Activated CD4-positive, alpha-beta T cell treated with anti-CD3 and anti-CD28 coated beads for 4 hours (primary cell): ENCODE results near the gene LGALS3BP.
A peak's percentile ranks its signal among the peaks of the same experiment; 100 is the strongest.

ENCODE experiments used
- DNase-seq, 2 donors: peaks; one replicate each; pipeline ENCODE4 v3.0.0-alpha.2; 2020

LGALS3BP gene

DNA sequence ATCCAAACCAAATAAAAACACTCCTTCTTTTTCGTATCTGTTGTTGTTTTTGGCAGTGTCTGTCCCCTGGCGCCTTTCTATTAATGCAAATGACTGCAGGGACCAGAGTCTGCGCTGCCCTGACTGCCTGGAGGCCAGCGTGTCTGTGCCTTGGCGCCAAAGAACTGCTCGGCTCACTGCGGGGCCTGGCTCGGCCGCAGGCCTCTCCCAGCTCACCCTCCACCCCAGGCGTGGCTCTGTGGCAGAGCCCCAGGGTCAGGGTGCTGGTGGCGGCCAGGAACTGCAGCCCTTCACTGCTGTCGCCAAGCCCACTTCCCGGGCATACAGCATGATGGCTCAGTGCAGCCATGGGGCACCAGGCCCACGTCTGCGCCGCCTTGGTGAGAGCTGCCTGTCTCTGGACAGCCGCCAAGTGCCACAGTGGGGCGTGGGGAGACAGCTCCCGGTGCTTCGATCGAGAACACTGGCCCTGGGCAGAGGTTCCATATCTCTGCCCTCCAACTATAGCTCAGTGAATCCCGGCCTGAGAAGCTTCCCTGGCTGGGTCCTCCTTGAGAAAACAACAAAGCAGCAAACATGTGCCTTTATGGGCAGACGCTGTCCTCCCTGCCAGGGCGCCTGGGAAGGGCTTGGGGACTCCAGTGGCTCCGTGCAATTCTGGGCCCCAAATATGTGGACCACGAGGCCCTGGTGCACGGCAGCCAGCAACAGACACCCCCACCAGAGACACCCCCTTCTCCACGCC lies 18.8 kb upstream of the LGALS3BP start:
- DNase-seq = no peak

DNA sequence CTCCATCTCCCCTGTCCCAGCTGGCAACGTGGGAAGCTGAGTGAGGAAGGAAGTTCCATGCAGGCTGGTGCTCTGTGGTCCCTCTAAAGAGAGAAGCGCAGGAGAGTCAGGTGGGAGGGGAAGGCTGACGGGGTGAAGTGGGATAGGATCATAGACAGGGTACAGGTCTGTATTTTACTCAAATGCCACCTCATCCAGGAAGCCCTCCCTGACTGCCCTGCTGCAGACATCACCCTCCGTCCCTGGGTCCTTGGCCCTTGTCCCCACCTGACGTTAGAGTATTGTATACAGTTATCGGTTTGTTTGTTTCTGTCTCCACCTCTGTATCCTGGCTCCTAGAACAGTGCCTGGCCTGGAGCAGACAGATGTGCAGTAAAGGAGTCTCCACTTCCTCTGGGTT lies 18.2 kb upstream of the LGALS3BP start:
- DNase-seq = no peak

DNA sequence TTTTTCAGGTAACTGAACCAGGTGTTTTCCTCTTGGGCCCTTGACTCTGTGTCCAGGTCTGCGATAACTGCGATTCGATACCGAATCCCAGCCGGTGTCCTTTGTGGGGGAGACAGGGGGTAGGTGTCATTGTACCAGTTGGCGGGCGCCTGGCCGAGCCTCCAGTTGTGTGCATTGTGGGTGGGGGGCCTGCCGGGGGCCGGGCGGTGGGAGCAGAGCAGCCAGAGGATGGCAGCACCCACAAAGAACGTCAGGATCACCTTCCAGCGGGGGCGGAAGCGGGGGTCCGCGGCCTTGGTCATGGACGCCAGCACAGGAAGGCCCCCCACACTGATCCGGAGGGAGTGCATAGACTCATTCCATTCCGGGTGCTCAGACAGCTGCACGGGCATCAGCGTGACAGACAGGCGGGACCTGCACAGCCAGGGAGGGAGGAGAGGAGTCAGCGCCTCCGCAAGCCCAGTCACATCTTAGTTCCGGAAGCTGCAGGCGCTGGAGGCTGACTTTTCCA lies 17.6 kb upstream of the LGALS3BP start:
- DNase-seq = no peak

DNA sequence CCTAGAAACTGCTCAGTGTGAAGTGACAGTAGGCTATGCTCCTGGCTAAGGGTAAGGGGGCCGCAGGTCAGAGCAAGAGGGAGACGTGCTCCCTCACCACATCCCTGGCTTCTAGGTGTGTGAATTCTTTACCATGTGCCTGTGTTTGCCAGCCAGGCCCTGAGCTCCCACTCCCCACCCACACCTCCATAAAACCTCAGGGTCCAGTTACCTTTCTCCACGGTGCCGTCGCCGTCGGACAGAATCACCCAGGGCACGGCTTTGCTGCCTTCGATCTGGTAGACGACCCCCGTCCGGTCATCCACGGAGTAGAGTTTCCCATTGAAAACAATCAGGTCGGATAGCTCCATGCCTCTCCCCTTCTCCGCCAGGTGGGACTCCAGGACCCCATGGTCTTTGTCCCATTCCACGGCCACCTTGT lies 17.1 kb upstream of the LGALS3BP start:
- no peak for DNase-seq

DNA sequence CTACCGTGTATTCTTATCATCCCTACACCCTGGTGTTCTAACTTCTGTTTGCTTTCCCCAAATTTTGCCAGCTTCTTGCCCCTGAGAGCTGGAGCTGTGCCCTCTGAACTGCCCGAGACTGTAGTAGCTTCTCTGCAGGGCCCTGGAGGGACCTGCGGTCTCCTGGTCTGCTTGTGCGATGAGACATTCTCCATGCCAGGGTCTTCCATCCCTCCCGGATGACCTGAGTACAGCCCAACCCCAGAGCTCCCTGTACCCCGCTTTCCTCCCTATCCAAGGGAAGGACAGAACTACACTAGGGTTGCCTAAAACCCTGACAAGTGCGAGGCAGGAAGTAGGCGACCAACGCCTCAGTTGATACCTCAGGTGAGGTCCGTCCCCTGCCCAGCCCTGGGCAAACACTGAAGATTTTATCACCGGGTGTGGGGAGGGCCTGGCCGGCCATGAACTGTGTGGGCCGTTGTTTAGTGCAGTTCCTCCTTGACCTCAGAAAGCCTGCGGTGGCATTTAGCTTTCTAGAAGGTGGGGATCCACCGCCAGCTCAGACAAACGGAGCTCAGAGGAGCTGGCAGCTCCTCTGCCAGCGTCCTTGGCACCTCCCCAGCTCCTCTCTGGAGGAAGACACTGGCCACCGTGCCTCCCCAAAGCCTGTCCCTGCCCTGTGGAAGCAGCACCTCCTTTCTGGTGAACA lies 16.2 kb upstream of the LGALS3BP start:
- DNase-seq = no peak

DNA sequence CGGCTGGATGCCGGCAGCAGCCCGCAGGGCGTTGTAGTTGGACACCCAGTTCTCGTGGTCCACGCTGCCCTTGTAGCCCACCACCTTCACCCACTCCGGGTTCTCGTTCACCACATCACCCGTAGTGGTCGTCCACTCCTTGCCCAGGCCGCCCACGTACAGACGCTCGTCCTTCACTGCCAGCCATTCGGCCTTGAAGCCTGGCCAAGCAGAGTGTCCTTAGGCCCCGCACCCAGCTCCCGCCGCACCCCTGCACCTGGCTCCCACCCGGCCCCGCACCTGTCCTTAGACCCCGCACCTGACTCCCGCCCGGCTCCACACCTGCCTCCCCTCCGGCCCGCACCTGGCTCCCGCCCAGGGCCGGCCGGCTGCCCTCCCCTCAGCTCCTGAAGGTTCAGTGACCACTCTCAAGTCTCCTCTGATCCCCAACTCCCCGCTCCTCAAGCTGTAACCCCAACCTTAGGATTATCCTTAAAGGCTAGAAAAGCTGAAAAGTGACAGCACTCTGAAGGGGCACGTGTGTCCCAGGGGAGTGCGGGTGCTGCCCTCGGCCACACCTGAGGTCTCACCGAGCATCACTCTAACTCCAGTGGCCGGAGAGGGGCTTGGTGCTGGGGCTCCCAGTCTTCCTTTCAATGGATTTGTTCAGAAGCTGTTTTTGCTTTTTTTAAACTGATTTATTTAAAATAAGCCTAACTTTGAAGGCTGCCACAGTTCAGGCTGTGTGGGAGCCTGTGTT lies 15.5 kb upstream of the LGALS3BP start:
- no peak for DNase-seq

DNA sequence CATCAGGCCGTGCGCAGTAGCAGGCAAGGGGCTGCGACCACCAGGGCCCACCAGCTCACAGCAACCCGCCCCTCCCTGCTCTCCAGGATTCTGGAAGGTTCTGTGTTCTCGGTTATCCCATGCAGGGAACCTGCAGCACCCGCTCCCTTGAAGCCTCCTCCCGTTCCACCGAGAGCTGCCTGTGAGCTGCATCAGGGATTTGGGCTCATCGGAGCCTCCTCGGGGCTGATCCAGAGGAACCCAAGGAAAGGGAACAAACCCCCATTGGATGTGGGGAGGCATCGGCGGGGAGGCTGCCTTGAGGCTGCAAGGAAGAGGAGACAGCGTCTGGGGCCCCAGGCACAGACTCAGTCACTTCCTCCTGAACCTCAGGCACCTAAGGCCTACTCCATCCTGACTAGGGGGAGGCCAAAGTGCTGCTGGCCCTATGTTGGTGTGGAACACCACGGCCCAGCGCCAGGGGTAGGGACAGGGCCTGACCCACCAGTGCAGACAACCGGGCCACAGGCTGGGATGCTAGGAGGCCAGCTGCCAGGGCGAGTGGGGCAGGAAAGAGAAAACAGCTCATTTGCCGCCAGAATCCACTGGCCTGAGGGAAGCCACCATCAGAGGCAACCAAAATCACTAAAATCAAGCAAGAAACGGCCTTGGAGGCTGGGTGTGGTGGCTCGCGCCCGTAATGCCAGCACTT lies 14.4 kb upstream of the LGALS3BP start:
- no peak for DNase-seq

DNA sequence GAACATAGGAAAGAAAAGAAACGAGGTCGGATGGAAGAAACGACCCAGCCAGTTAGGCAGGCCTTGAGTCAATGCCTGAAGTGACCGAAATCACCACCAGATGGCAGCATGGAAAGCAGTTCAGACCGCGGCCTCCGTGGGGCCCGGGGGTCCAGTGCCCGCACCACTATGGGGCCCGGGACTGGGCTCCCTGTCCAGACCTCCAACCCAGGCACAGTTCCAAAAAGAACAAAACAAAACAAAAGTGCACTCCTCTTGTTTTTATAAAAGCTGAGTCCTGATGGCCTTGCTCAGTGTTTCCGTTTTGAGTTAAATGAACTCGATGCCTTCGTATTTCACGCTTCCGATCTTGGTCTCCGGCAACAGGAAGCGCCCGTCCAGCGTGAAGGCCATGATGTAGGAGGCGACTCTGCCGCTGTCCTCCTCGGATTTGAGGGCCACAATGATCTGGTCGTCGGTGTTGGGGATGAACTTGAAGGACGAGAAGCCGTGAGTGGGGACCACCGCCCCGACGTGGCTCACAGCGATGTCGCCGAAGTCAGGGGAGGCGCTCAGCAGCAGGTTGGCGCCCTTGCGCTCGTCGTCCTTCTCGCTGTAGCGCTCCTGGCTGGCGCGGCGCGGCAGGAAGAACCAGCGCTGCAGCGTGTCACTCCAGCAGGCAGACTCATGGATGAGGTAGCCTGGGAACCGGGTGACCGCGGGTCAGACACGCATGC lies 13.7 kb upstream of the LGALS3BP start:
- peak; percentile 28 to 52 for DNase-seq

DNA sequence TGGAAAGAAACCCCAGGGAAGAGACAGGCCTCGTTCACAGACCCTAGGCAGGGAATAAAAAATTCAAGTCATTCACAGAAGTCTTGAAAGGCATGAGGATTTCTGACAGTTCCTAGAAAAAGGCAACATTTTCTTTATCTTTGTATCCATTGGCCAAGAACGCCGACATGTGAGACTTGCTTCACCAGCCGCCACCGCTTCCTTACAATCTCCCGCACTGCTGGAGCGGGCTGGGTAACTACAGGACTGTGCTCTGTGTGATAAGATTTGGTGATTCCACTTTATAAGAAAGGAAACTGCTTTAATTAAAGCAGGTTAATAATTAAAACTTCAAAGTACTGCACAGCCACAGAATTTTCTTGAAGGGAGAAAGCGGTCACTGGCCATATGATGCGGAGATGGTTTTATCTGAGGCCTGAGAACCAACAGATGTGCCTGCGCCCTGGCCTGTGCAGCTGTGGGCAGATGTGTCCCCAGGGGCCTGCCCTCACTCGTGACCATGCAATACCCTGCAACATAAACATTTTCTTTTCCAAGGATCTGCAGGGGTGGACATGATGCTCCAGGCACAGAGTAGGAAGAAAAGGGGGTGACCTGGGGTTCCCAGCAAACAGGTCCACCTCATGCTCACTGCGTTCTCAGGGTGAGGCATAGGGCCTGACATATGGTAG lies 13.0 kb upstream of the LGALS3BP start:
- no peak for DNase-seq

DNA sequence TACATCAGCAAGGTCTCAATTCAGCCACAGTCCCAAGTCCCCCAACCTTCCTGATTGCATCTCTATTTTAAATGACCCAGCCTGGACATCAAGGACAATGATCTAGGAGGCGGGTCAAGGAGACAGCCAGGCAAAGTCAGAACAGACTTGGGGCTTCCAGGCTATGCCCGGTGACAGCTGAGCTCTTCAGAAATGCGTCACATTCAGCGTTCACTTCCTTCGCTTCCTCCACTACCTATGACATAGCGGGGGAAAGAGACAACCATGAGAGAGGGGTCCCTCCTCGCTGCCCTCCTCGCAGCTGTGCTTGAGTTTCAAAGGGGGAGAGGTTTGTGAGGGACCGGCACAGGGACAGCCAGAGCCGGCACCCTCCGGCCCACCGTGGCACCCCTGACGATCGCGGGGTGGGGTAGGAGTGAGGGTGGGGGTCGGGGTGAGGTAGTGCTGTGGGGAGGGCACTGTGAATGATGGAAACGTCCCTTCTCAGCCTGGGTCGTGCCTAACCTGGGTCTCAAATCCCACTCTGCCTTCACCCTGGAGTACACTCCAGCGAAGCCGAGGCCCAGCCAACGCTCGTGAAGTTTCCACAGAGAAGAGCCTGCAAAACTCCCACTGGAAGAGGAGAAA lies 12.3 kb upstream of the LGALS3BP start:
- DNase-seq = no peak

DNA sequence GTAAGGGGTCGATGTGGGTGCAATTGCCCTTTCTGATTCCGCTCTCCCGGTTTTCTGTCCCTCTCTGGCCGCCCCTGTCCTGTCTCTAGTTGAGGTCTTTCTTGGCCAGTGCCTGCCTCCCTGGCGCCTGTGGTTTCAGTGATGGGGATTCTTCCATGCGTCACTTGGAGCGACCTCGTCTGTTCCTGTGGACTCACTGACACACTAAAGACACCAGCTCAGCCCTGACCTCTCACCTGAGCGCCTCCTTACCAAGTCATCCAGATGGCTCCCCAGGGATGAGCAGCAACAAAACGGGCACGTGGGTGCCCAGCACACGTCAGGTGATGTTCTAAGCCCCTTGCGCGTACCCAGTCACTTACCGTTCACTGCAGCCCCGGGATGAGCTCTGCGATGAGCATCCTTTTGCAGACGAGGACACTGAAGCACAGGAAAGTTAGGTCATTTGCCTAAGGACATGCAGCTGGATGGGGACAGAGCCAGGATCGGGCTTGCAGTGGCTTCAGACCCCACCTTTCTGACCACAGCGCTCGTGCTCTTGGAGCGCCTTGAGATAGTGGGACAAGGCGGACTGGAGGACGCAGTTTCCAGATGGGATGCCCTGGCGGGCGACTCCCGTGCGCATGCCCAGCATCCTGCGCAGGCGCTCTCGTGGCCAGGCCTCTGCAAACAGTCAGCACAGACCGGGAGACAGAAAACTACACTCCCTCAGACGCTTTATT lies 11.5 kb upstream of the LGALS3BP start:
- DNase-seq = no peak

DNA sequence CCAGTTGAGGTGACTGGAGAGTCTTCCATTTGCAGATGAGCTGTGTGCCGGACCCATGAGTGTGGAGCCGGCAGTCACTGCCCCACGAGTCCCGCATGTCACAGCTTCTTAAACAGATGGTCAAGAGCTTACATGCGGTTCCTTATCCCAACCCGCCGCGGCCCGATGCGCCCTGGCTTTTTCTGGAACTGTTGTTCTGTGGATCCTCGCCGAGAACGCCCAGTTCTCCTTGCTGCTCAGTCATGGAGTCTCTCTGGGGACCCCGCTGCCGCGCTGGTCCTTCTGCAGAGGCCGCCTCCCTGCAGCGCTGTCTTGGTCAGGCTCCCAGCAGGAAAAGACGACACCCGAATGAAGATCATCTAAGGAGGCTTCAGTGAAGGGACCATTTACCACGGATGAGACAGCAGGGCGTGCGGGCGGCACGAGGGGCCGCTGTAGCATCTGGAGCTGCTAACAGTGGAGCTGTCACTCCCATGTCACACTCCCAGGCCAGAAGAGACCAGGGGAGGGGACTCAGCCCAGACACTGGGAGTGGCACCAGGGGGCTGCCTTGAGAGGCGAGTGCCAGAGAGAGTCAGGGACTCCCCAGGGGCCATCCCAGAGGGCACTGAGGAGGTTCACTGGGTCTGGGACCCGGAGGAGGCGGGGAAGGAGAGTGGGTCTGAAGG lies 10.8 kb upstream of the LGALS3BP start:
- DNase-seq = no peak

DNA sequence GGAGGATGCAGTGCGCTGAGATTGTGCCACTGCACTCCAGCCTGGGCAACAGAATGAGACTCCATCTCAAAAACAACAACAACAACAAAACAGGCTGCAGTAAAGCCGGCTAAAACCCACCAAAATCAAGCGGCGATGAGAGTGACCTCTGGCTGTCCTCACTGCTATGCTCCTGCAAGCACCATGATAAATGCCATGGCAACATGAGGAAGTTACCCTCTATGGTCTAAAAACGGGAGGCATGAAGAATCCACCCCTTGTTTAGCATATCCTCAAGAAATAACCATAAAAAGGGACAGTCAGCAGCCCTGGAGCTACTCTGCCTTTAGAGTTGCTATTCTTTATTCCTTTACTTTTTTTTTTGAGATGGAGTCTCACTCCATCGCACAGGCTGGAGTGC lies 8.4 kb upstream of the LGALS3BP start:
- no peak for DNase-seq

DNA sequence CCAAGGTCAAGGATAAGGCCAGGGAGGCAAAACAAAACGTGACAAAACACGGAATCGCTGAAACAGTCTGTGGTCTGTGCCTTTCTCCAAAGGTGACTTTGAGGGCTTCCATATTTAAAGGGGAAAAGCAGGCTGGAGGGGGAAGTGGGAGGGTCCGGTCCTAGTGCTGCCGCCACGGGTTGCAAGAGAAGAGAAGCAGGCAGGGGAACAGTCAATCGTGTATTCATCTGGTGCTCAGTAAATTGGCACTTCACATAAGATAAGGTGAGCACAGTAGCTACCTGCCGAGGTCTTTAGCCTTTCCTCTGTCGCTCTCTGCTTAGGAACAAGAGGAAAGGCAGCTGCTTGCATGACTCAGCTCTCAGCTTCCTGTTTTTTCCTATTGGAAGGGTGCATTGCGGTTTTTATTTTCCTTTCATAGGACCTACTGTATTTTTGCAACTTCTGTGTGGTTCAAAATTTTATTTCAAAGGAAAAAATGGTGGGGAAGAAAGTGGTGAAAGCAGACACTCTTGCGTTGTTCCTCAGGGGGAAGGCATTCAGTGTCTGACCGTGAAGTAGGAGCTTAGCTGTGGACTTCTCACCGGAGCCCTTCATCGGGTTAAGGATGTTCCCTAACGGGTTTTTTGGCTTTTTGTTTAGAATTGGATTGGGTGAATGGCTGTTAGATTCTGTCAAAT lies 7.1 kb upstream of the LGALS3BP start:
- DNase-seq = no peak

DNA sequence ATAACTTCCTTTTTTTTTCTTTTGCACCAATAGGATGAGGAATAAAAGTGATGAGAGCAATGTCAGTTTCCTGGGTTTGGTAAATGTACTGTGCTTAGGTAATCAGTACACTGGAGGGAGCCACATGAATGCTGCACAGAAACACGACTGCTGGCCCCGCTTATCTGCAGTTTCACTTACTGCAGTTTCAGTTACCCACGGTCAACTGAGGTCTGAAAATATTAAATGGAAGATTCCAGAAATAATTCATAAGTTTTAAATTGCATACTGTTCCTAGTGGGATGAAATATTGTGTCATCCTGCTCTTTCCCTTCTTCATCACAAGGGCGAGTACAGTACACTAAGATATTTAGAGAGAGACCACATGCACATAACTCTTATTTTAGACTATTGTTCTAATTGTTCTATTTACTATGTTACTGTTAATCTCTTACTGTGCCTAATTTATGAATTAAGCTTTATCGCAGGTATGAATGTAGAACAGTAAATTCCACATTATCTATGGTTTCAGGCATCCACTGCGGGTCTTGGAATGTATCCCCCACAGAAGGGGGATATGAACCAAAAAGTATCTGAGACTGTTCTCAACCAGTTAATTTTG lies 6.4 kb upstream of the LGALS3BP start:
- no peak for DNase-seq

DNA sequence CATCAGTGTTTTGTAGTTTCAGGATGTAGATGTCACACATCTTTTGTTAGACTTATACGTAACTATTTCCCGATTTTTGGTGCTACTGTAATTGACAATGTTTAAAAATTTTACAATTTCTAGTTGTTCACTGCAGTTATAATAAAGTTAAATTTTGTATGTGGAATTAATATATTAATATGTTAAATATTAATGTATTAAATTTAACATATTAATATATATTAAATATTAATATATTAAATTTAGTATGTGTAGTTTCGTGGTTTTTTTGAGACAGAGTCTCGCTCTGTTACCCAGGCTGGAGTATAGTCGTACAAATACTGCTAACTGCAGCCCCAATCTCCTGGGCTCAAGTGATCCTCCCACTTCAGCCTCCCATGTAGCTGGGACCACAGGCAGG lies 5.7 kb upstream of the LGALS3BP start:
- no peak for DNase-seq

DNA sequence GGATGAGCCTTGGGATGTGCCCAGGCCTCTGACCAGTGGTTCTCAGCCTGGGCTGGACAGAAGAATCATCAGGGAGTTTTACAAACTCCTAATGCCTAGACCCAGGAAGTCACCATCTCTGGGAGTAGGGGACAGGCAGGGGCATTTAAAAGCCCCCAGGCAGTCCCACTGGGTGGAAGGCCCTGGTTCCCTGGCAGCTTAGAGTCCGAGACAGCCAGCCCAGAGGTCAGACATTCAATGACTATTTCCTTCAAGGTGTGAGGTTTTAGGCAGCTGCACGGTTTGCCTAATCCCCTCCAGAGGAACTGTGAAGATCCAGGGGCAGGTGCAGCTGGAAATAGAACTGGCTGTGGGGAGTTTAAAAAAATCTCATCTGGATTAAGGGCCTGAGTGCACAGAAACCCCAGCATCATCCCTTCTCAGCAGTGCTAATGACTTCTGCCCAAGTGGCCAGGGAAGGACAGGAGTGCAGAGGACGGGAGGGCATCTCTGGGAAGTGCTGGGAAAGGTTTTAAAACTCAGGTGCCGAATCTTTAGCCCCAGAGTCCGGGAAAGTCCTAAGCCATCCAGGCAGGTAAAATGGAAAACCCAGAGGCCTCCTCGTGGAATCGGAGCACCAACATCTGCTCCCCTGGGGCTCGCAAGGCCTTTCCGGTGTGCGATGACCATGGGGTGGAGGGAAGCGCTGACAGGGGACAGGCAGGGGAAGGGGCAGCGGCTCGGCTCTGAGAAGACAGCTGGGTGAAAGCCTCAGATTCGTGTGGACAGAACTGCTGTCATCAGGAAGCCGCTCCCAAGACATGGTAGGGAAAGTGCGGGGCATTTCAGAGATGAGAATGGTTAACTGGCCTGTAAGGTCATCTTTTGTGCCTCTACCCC lies 1.5 kb upstream of the LGALS3BP start:
- DNase-seq = no peak

DNA sequence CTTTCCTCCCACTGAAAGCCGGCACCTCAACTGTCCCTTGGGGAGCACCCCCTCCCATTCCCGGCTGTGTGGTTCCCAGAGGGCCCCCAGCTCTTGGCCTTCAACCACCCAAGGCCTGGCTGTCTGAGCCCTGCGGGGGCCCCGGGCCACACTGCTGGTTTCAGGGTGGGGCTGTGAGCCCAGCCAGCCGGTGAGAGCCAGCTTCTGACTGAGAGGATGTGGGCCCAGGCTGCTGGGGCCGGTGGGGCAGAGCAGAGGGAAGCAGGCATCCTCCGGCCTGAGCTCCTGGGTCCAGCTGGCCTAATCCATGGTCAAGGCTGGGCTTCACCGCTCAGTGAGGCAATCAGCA lies 875 bp upstream of the LGALS3BP start:
- DNase-seq = no peak
